Measurements from ENCODE around the gene DTX1. TPM values are rescaled to one million over a fixed set of nuclear protein-coding genes. Genes with fewer than 3 reads are reported as not detected.

Gene DTX1
- total and polyA plus RNA-seq, 2 of the 8 experiments (the other 6 are each of a cell fraction or from before 2014, with no cell fraction given) = 4.7 to 6.9 TPM

GRCh38 chr12:113048716-113049127, 7.8 kb upstream of the DTX1 start:
- H2AFZ ChIP-seq (ENCODE audit: low read length) = peak overlapping the region; percentile 84; the same call in 1 of the 2 replicates
- no peaks in the 10 kb centered on the region; a peak in 2 of 7 replicates for H3K27me3 ChIP-seq (replicated peaks in 1 of 4; ENCODE audit: control insufficient read depth in 3 of 4, extremely low read depth in 1 of 4, insufficient read depth in 3 of 4, low read length in 3 of 4)
- ChIA-PET POLR2A (ENCODE audit: partially characterized antibody) (interaction anchor here (0.7 to 1.2 kb wide), 3 partner anchors 9 to 91 kb away, joined by 3 read pairs; no protein-coding TSS in a partner anchor), CTCF (ENCODE audit: partially characterized antibody) (interaction anchor here (0.7 to 8.3 kb wide), 41 partner anchors 9 to 280 kb away, joined by 3 to 139 read pairs (median 7); partner anchors contain the start of gene RASAL1)
- H2BK20ac ChIP-seq (ENCODE audit: low read length) = peak overlapping the region; percentile 86; the same call in 1 of the 2 replicates
- H4K20me1 ChIP-seq (replicated peaks in 1 of 2; ENCODE audit: control insufficient read depth in 1 of 2, insufficient read depth in 2 of 2, low read length in 2 of 2) = no peaks in the 10 kb centered on the region
- no peak overlapping the region; the same call in 1 of the 2 replicates for H3K18ac ChIP-seq (ENCODE audit: extremely low read depth, low read length)
- H3K23me2 ChIP-seq (ENCODE audit: low read depth, low read length) = peaks cover 7% of the 10 kb centered on the region; the same call in 1 of the 2 replicates
- no peak overlapping the region for H3K4ac ChIP-seq (replicated peaks; ENCODE audit: insufficient read length, low read depth, low read length)
- peak overlapping the region; percentile 87 for H3K56ac ChIP-seq (replicated peaks; ENCODE audit: insufficient read length, low read depth, low read length)
- H4K8ac ChIP-seq (ENCODE audit: extremely low read depth, insufficient read depth, low read length) = peak overlapping the region; percentile 23; the same call in 1 of the 2 replicates
- TF ChIP-seq CTCF (IDR thresholded peaks at IDR 0.05; ENCODE audit: control extremely low read depth in 1 of 3, insufficient read depth in 1 of 3, low read depth in 1 of 3, low read length in 3 of 3) (peak; percentile 38 to 86 (median 68)), RAD21 (IDR thresholded peaks at IDR 0.05 in 1 of 2, conservative IDR thresholded peaks at IDR 0.05 in 1 of 2; ENCODE audit: low read depth in 2 of 2, low read length in 2 of 2) (peak; percentile 87 to 91), NANOG (IDR thresholded peaks at IDR 0.05; ENCODE audit: insufficient read depth, low read depth, low read length, poor library complexity, severe bottlenecking) (no peak), CHD1 (IDR thresholded peaks at IDR 0.05; ENCODE audit: low read depth, low read length) (no peak), KDM5A (IDR thresholded peaks at IDR 0.05; ENCODE audit: low read length) (no peak)
- DNase-seq (ENCODE audit: low read depth in 1 of 2, low spot score in 2 of 2) (no peak), FAIRE-seq (peak; percentile 45)
- no peaks in the 10 kb centered on the region for H3K36me3 ChIP-seq (ENCODE audit: control insufficient read depth in 2 of 4, insufficient read depth in 4 of 4, low read length in 3 of 4)
- H4K5ac ChIP-seq (ENCODE audit: insufficient read length, low read depth, low read length) = no peak overlapping the region
- H3K14ac ChIP-seq (ENCODE audit: insufficient read length) = no peak overlapping the region
- no peak overlapping the region for H2BK120ac ChIP-seq (replicated peaks; ENCODE audit: low read depth, low read length)
- H3K4me2 ChIP-seq (ENCODE audit: insufficient read depth in 1 of 2, low read depth in 2 of 2, low read length in 2 of 2) = no peak overlapping the region
- H3K9me3 ChIP-seq (ENCODE audit: insufficient read depth in 2 of 2, low read depth in 1 of 2, low read length in 1 of 2) = no peaks in the 10 kb centered on the region
- H2BK5ac ChIP-seq (ENCODE audit: low read depth, low read length) = no peak overlapping the region
- H3K9ac ChIP-seq (replicated peaks in 1 of 4; ENCODE audit: extremely low read depth in 1 of 4, low read depth in 3 of 4, low read length in 3 of 4) = no peak overlapping the region
- no peak overlapping the region for H4K91ac ChIP-seq (replicated peaks; ENCODE audit: insufficient read length, low read length)
- H3K79me1 ChIP-seq (ENCODE audit: low read depth, low read length) = no peaks in the 10 kb centered on the region
- peak overlapping the region; percentile 84; the same call in 1 of the 2 replicates for H2BK12ac ChIP-seq (ENCODE audit: low read depth, low read length)
- no peak overlapping the region for H2AK5ac ChIP-seq (ENCODE audit: low read depth, low read length)
- H2BK15ac ChIP-seq (ENCODE audit: low read length) = peak overlapping the region; percentile 72; the same call in 1 of the 2 replicates
- H3K27ac ChIP-seq (ENCODE audit: low read depth, low read length) = no peak overlapping the region
- H3K23ac ChIP-seq (ENCODE audit: insufficient read length) = no peak overlapping the region
- 15% methylated on average over 6 of the region's 6 CpGs; no CpG with 5 or more reads in 1 of the 2 experiments for WGBS, 2 experiments (ENCODE audit: extremely low coverage in 1 of 2, insufficient coverage in 1 of 2, insufficient read length in 1 of 2, insufficient replicate concordance in 2 of 2, low coverage in 1 of 2, low lambda C conversion rate in 2 of 2, missing lambda C conversion rate in 1 of 2)
- H3K4me1 ChIP-seq (replicated peaks in 1 of 4; ENCODE audit: control insufficient read depth in 3 of 4, insufficient read depth in 4 of 4, low read length in 3 of 4) = no peaks in the 10 kb centered on the region; a peak in 2 of 7 replicates
- no peak overlapping the region for H3K4me3 ChIP-seq (ENCODE audit: extremely low read depth in 1 of 4, insufficient read depth in 2 of 4, low read depth in 3 of 4, low read length in 4 of 4)
- H3K79me2 ChIP-seq (ENCODE audit: control insufficient read depth in 1 of 2, insufficient read depth in 2 of 2, low read length in 2 of 2) = no peaks in the 10 kb centered on the region
